ENCODE measurements around the gene NOC4L.

GRCh38 chr12:132133952-132134652, 10.2 kb upstream of the NOC4L start:
- TF ChIP-seq CTCF (IDR thresholded peaks at IDR 0.05) (no peak), EP300 (IDR thresholded peaks at IDR 0.05) (no peak), POLR2AphosphoS5 (IDR thresholded peaks at IDR 0.05) (no peak), POLR2A (IDR thresholded peaks at IDR 0.05) (no peak)
